ENCODE measurements around the gene RAP1B. TPM values are rescaled to one million over a fixed set of nuclear protein-coding genes. Genes with fewer than 3 reads are reported as not detected.
A peak's percentile ranks its signal among the peaks of the same experiment; 100 is the strongest.
"Not testable (repeated sequence)": the region's sequence is repeated elsewhere in the genome, so short reads cannot be mapped to it uniquely, and the experiment has no call there.

The RAP1B gene
- total RNA-seq, 6 experiments from 2014 or later = 179 to 221 (median 213) TPM

DNA sequence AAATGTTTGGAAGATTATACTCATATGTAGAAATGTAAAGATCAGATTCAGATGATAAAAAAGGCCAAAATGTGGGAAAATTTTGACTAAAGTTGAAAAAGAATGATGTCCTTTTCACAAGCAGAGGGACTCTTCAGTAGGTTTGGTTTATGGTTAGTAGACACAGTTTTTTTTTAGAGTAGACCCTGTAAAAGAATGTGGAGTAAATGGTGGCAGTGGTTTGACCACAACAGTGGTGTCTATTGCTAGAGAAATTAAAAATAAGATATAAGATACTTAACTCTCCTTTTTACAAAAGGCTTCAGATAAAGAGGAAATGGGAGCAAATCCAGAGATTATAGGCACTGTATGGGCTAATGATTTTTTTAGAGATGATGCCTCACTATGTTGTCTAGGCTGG lies 21.8 kb downstream of the RAP1B start:
- no peak overlapping the region; the same call in 1 of the 2 replicates for H3K27ac Mint-ChIP-seq
- H3K9me3 Mint-ChIP-seq = no peaks in the 10 kb centered on the region
- peaks cover 25% of the 10 kb centered on the region for H3K36me3 Mint-ChIP-seq (ENCODE audit: low read depth)
- TF ChIP-seq CTCF (IDR thresholded peaks at IDR 0.05) = no peak
- H3K4me1 Mint-ChIP-seq (ENCODE audit: low read depth) = peaks cover 60% of the 10 kb centered on the region
- no peak overlapping the region for H3K4me3 Mint-ChIP-seq
- H3K27me3 Mint-ChIP-seq (ENCODE audit: insufficient read depth) = no peaks in the 10 kb centered on the region
- DNase-seq = no peak

DNA sequence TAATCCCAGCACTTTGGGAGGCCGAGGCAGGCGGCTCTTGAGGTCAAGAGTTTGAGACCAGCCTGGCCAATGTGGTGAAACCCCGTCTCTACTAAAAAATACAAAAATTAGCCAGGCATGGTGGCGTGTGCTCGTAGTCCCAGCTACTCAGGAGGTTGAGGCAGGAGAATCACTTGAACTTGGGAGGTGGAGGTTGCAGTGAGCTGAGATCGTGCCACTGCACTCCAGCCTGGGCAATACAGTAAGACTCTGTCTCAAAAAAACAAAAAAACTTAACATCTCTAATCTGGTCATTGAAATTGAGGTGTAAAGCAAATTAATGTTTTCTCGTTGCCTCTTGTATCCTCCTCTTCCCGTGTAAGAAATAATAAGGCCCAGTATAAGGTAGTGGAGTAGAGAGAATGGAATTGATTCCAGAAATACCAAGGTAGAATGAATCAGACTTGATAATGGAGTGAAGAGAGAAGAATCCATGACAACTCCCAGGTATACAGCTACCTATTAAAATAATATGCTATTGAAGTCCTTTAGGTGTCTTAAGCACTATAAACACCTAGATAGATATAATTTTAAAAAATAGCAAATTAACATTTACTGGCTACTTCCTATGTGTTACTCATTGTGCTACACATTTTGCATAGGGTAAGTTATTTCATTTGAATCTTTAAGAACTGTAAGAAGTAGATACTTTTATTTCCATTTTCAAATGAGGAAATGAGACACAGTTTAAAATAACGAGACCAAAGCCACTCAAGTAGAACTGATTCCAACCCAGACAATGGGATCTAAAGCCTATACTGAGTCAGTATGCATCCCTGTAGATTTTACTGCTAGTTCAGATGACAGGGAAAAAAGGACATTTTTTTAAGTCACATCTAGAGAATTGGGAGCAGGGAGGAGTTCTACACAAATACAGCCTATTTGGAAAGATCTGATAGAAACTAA lies 23.2 kb downstream of the RAP1B start:
- H3K36me3 Mint-ChIP-seq (ENCODE audit: low read depth) = peaks cover 15% of the 10 kb centered on the region
- no peaks in the 10 kb centered on the region for H3K9me3 Mint-ChIP-seq
- TF ChIP-seq CTCF (IDR thresholded peaks at IDR 0.05) = no peak
- no peak for DNase-seq
- peaks cover 72% of the 10 kb centered on the region for H3K4me1 Mint-ChIP-seq (ENCODE audit: low read depth)
- no peaks in the 10 kb centered on the region for H3K27me3 Mint-ChIP-seq (ENCODE audit: insufficient read depth)
- peak overlapping the region; percentile 62 for H3K27ac Mint-ChIP-seq
- no peak overlapping the region for H3K4me3 Mint-ChIP-seq

DNA sequence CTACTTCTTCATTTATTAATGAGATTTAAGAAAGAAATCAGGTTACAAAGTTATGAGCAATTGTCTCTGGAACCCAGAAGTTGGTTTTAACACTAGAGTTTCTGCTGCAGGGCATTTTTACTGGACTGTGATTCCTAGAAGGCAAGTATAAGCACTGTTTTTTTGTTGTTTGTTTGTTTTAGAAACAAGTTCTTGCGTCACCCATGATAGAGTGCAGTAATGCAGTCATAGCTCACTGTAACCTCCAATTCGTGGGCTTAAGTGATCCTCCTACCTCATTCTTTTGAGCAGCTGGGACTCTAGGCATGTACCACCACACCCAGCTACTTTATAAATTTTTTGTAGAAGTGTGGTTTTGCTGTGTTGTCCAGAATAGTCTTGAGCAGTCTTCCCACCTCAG lies 25.6 kb downstream of the RAP1B start:
- no peak for TF ChIP-seq CTCF (IDR thresholded peaks at IDR 0.05)
- no peaks in the 10 kb centered on the region for H3K27me3 Mint-ChIP-seq (ENCODE audit: insufficient read depth)
- H3K4me1 Mint-ChIP-seq (ENCODE audit: low read depth) = peaks cover 77% of the 10 kb centered on the region
- H3K4me3 Mint-ChIP-seq = no peak overlapping the region
- H3K36me3 Mint-ChIP-seq (ENCODE audit: low read depth) = peaks cover 15% of the 10 kb centered on the region
- DNase-seq = peak; percentile 75
- no peaks in the 10 kb centered on the region for H3K9me3 Mint-ChIP-seq
- peak overlapping the region; percentile 36 for H3K27ac Mint-ChIP-seq

DNA sequence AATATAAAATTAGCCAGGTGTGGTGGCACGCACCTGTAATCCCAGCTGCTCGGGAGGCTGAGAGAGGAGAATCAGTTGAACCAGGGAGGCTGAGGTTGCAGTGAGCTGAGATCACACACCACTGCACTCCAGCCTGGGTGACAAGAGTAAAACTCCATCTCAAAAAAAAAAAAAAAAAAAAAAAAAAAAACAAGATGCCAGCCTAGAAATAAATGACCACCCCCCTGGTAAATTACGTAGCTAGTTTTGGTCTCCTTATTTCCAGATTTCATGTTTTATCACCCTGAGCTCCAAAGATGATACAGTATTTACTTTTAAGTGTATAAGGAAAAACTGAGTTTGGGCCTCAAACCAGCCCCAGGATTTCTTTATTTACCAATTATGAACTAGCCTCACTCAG lies 26.7 kb downstream of the RAP1B start:
- H3K27ac Mint-ChIP-seq; DNase-seq; H3K27me3 Mint-ChIP-seq (ENCODE audit: insufficient read depth); H3K9me3 Mint-ChIP-seq; H3K4me3 Mint-ChIP-seq: not testable (repeated sequence)
- Mint-ChIP-seq H3K4me1 (ENCODE audit: low read depth) (peaks cover 70% of the 10 kb centered on the region), H3K36me3 (ENCODE audit: low read depth) (peaks cover 14% of the 10 kb centered on the region)

- TF ChIP-seq CTCF (IDR thresholded peaks at IDR 0.05) = no peak
- no peak for DNase-seq
- Mint-ChIP-seq H3K27me3 (ENCODE audit: insufficient read depth) (no peaks in the 10 kb centered on the region), H3K4me3 (no peak overlapping the region), H3K36me3 (ENCODE audit: low read depth) (peaks cover 16% of the 10 kb centered on the region), H3K4me1 (ENCODE audit: low read depth) (peaks cover 67% of the 10 kb centered on the region), H3K27ac (no peak overlapping the region), H3K9me3 (no peaks in the 10 kb centered on the region)
Observed at GRCh38 chr12:68638171-68638570, 27.5 kb downstream of the RAP1B start.

DNA sequence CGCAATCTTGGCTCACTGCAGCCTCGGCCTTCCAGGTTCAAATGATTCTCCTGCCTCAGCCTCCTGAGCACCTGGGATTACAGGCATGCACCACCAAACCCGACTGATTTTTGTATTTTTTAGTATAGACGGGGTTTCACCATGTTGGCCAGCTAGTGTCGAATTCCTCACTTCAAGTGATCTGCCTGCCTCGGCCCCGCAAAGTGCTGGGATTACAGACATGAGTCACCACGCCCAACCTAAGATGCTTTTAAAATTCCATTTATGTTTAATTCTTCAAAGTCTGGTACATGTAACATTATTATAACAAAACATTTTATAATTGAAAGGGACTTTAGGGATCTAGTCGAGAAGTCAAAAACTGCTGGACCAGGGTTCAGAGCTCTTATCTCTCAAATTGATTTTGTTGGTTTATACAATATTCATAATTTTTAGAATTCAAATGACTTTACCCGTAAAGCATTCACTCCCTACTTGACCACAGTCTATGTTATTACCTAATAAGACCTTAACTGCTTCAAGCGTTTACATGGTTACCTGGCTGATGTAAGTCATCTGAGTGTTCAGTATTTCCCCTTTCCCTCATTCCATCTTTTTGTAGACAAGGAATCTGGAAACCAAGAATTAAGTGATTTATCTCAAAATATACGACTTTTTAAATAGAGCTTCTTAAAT lies 28.2 kb downstream of the RAP1B start:
- no peak for DNase-seq

More for the DNA sequence above, 28.2 kb downstream of the RAP1B start:
- H3K9me3 Mint-ChIP-seq = no peaks in the 10 kb centered on the region
- H3K27me3 Mint-ChIP-seq (ENCODE audit: insufficient read depth) = no peaks in the 10 kb centered on the region
- no peak for TF ChIP-seq CTCF (IDR thresholded peaks at IDR 0.05)
- peaks cover 63% of the 10 kb centered on the region for H3K4me1 Mint-ChIP-seq (ENCODE audit: low read depth)
- H3K36me3 Mint-ChIP-seq (ENCODE audit: low read depth) = peaks cover 16% of the 10 kb centered on the region
- no peak overlapping the region for H3K4me3 Mint-ChIP-seq
- no peak overlapping the region for H3K27ac Mint-ChIP-seq

Data from HFFc6 (cell line).